HG03039 (cell line): ENCODE results near the gene ZBTB16.

Experiments
- ATAC-seq: cut with Tn5 transposase; IDR thresholded peaks from one replicate; pipeline ENCODE4 v1.9.1; 2021; ENCODE audit warnings: mild to moderate bottlenecking, moderate library complexity; ENCODE audit not compliant: unreplicated experiment

ZBTB16 gene

DNA sequence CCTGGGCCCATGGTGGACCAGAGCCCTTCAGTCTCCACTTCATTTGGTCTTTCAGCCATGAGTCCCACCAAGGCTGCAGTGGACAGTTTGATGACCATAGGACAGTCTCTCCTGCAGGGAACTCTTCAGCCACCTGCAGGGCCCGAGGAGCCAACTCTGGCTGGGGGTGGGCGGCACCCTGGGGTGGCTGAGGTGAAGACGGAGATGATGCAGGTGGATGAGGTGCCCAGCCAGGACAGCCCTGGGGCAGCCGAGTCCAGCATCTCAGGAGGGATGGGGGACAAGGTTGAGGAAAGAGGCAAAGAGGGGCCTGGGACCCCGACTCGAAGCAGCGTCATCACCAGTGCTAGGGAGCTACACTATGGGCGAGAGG is 4.3 kb downstream of the ZBTB16 start:
- no peak for ATAC-seq

DNA sequence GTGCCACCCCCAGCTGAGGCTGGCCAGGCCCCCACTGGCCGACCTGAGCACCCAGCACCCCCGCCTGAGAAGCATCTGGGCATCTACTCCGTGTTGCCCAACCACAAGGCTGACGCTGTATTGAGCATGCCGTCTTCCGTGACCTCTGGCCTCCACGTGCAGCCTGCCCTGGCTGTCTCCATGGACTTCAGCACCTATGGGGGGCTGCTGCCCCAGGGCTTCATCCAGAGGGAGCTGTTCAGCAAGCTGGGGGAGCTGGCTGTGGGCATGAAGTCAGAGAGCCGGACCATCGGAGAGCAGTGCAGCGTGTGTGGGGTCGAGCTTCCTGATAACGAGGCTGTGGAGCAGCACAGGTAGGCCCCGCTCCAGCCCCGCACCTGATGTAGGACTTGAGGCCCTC is 4.7 kb downstream of the ZBTB16 start:
- ATAC-seq: no peak

DNA sequence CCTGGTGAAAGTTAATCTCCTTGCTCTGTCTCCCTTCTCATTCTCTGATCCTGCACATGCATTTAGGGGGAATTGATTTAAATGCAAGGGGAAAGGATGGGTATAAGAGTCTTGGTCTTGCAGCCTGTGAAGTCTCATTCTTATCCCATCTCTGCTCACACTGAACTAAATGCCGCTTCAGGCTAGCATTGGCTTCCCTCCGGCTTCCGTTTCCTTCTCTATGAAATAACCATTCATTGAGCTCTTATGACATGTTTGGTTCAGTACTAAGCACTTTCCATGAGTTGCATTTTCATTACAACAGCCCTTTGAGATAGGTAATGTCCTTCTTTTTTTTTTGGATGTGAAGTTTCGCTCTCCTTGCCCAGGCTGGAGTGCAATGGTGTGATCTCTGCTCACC is 5.6 kb downstream of the ZBTB16 start:
- no peak for ATAC-seq

DNA sequence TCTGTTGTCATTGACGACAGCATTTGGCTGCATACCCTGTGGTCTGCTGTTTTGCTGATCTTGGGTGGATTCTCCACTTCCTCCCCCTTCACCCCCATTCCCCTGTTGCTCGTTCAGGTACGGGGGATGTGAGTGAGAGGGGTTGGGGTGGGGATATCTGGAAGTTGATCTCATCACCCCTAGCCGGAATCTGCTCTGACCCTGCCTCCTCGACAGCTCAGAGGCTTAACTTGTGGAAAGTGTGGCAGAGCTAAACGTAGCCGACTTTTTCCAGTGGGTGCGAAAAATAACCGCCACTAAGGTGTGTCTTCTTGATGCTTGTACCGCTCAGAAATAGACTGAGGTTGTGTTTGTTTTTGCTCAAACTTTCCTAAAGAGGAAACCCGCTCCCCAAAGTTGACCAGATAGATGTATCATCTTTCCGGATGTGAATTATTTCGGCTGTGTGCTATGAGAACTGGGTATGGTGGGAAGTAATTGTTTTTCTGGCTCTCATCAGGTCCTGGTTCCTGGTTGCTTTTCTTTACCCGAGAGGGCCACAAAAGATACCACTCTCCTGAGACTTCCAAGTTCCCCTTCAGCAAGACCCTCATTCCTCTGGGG is 6.6 kb downstream of the ZBTB16 start:
- no peak for ATAC-seq

DNA sequence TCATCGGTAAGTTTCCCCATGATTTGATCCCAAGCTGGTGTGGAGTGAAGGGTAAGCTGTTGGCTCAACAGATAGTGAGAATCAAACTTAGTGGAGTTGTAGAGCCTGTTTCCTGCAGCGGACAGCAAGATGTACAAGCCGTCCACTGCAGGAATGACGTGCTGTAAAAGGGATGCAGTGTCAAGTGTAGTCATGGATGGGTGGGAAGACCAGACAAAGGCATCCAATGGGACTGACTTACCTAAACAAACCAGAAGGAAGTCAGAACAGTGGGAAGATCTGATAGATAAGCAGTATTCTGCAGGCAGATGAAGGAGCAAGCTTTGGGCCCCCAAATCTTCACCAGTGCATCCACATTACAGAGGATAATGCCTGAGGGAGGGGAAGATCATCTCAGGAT is 8.8 kb downstream of the ZBTB16 start:
- no peak for ATAC-seq

DNA sequence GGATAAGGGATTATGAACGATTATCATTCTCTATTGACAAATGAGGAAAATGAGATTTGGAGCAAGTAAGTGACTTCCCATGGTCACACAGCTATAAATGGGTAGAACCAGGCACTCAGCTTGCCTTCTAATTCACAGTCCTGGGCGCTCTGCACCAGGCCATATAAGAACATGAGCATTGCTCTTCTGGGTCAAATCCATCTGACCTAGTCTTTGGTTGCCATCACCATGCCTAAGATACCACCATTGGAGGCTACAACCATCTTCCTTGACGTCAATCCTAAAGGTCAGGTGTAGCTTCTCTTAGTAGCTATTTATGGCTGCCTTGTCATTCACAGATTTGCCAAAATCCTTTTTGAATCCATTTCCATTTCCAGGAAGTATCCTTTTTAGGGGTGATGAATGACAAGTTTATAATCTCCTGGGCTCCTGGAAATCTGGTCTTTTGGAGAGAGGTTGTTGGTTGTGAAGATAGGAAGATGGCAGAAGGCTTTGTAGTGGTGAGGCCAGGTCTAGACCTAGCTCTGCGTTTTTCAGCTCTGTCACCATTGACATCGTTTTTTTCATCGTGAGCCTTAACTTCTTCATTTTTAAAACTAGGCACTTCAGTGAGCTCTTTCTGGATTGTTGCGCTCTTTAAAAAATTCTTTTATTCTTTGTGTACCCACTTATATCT is 11.1 kb downstream of the ZBTB16 start:
- ATAC-seq: no peak

DNA sequence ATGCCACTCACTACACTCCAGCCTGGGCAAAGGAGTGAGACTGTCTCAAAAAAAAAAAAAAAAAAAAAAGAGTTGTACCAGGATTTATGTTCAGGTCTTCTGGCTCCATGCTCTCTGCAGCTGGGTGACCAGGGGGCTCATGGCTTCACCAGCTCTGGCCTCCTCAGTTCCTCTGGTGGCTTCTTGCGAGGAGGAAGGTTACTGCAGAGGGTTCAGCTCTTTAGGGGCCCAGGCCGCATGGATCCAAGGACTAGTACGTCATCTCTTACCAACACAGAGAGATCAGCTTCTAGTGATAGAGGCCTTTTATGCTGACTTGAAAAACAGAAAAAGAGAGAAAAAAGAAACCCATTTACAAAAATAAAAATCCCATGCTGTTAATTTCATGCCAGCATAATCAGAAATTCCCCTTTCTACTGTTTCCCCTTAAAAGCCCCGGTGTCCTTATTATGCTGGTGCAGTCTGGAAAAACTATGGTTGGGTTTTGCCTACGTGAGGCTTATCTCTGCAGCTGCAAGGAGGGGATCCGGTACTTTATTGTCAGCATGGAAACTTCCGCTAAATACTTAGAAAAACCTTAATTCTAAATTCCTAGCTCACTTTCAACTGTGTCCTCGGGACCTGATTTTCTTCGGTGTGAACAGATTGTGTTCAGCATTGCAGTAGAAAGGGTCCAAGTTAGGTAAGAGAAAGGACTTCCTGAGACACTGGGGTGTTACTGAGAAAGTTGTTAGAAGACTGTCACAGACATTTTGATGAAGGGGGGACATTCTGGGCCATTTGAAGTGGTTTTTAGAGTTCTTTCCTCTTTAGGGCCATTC is 13.7 kb downstream of the ZBTB16 start:
- no peak for ATAC-seq

DNA sequence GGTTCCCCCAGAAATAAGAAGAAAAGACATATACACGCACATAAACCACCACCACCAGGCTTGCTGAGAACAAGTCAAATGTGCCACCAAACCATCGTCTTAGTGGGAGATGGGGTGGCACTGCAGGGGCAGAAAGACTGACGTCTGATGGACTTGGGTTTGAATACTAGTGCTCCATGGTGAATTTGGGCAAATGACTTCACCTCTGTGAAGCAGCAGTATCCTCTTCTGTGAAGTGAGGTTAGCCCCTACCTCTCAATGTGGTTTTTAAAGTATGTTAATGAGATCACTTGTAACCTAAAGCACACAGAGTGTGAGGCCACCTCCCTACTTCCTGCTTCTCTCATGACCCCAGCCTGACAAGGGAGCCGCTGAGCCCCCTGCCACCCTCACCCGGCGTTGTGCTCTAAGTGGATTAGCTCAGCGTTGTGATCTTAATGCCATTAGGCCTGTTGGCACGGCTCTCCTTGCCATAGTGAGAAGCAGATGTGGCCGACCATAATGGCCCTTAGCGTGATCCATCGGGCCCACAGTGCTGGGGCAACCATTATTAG is 14.4 kb downstream of the ZBTB16 start:
- no peak for ATAC-seq

DNA sequence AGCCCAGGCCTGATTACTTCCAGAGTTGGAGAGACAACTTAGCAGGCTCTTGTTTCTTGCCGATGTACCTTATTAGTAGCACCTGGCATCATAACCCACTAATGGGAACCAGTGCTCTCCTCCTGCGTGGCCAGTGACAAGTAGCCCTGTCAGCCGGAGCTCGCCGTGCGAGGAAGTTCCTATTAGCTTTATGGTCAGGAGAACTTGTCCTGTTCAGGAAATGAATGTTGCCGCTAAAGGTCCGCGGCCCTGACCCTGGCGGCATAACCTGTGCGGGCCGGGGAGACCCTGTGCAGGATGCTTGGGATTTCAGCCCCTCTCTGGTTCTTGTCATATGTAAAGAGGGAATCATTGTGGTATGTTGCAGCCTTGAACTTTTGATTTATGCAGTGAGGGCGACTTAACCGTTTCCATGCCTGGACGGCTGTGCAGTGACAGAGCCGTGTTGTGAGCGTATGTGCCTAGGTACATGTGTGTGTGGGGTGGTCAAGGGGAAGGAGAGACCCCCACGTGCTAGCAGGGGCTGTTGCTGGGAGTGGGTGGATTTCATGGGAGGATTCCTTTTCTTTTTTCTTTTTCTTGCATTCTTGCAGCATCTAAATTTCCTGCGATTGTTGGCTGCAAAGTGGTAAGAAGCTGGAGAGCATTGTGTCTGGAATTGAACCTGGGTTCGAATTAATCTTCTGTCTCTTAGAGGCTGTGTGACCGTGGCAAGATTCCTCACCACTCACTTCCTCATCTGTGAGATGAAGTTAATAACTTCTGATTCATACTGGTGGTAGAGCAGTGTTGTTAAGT is 15.2 kb downstream of the ZBTB16 start:
- no peak for ATAC-seq

DNA sequence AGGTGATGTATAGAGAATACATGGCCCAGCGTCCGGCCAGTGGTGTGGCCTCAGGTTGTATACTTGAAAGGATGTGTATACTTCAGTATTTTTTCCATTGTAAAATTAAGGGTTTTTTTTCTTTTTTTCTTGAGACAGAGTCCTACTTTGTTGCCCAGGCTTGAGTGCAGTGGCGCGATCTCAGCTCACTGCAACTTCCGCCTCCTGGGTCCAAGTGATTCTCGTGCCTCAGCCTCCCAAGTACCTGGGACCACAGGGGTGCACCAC is 15.8 kb downstream of the ZBTB16 start:
- ATAC-seq: no peak

DNA sequence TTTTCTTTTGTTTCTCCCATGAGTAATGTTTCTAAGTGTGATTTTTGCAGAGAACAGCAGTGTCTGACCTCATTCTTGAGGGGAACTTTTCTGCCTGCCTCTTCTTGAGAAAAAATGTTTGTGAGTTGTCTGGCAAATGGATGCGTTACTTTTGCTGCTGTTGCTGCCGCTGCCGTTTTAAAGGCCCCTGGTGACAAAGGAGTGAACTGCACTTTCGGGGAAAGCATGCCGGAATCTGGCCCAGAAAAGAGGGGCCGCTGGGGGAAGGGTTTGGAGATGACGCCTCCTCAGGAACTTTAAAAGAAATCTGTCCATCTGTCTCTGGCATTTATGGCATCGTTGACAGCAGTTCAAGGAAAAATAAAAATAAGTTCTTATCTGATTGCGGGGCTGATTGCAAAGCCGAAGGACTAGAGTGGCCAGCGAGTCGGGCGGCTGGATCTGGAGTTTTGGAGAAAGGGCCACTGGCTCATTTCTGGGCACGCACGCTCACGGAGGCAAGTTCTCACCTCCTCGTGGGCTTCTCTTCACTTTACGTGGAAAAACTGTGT is 16.5 kb downstream of the ZBTB16 start:
- ATAC-seq: no peak

DNA sequence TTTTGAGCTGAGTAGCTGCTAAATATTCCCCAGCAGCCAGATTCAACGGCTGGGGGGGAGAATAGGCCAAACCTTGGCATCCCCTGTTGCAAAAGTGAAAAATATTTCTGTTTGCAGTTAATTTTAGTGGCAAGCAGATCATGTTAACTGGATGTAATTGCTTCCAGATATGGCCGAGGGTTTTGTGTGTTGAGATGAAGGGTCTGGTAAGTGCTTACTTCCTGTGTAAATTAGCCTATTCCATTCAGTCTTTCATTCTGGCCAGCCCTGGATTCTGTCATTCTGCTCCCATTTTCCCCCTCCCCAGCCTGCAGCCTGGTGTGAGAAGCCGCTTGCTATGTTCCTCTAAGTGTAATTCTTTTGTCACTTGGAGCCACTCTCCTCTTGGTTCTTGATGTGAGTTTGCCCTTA is 17.4 kb downstream of the ZBTB16 start:
- no peak for ATAC-seq

DNA sequence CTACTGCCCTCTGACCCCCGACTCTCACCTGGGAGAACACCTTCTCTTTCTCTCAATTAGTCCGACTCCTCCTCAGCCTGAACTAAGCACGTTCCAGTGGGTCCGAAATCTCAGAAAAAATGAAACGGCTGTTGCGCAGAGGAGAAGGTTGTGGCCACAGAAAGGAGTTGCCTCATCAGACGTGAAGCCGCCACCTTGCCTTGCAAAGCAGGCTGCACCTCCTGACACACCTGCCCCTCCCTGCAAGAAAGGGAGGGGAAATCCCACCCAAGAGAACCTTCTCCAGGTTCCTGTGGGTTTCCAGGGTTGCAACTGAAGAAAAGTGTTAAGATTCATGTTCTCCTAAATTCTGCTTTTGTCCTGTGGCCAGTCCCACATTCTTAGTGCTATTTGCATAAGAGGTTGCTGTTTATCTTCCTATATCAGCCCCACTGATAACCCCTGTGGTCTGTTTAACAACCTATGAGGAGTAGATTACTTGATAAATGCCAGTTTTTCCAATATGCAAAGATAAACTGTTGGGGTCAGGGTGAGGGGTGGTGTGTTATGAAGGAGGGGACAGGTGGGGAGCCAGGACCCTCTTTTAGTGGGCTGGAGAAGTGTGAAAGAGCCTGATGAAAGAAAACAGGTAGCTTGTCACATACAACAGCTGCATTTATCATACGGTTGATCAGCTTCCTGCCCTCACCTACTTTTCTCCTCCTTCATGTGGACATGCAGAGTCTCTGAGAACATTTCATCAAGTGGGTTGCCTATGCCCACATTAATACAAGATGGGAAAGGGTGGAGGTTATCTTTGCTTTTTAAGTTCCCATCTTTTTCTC is 18.2 kb downstream of the ZBTB16 start:
- no peak for ATAC-seq

DNA sequence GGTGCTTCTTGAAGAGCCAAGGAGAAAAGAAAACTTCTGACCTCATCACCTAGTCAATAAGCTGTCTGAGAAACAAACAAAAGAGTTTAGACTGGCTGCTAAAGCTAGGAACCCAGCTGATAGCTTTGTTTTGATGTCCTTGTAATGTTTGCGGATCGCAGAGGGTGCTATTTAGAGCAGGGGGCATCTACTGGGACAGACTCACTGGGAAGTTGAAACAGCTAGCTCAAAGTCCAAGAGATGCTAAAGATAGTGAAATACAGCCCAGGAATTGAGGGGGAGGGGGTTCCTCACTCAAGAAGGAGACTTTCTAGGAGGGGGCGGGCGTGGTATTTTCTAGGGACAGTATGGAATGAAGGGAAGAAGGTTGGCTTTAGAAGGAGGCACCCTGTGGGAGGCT is 18.9 kb downstream of the ZBTB16 start:
- ATAC-seq: no peak

DNA sequence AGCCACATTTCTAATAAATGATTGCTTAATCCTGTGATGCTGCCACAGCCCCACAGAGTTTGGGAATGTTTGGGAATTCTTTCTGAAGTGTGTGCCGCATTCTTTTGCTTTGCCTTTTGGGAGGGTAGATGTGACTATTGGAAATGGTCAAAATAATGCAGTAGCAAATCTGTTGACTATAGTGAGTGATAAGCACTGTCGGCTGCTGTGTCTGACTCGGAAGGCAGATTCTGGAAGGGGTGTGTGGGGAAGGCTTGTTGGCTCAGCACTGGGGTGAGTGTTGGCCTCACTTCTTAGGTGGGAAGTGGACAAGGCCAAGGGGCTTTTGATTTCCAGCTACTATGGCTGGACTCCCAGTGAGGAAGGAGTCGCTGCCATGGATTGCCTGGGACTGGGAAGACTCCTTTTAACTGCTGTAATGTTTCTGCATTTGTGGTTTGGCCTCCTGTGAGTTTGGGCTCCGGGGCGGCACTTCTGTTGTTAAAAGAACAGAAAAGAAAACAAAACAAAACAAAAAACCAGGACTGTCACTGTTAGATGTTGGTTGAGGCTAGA is 20.1 kb downstream of the ZBTB16 start:
- ATAC-seq: no peak

DNA sequence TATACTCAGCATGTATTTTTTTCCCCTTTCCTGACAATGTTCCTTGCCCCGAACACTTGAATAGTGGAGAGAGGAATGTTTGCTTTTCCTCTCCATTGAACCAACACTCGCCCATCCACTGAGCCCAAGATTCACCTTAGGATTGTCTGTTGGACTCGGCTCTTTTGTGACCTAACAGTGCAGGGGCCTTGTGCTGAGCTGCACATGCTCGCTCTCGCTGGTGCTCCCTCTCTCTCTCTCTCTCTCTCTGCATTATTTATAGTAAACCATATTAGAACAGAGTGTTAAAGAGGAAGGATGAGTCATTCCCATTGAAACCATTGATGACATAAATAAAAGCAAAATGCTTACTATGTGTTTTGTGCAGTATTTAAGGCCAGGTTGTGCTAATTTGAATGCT is 20.7 kb downstream of the ZBTB16 start:
- no peak for ATAC-seq

DNA sequence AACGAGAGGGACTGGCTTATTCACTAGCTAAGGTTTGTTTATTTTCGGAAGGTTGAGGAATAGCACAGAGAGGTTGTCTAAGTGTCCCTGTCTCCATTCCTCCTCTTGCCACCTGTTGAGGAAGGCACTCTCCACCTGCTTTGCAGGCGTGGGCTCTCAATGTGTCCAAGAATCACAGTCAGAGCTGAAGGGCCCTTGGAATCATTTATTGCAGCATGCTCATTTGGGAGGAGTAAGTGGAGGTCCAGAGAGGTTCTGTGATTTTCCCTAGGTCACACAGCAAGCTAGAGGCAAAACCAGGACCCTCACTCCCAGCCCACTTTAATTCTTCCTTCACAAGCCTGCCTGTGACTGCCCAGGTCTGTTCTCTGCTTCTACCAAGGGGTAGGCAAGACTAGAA is 21.3 kb downstream of the ZBTB16 start:
- ATAC-seq: no peak

DNA sequence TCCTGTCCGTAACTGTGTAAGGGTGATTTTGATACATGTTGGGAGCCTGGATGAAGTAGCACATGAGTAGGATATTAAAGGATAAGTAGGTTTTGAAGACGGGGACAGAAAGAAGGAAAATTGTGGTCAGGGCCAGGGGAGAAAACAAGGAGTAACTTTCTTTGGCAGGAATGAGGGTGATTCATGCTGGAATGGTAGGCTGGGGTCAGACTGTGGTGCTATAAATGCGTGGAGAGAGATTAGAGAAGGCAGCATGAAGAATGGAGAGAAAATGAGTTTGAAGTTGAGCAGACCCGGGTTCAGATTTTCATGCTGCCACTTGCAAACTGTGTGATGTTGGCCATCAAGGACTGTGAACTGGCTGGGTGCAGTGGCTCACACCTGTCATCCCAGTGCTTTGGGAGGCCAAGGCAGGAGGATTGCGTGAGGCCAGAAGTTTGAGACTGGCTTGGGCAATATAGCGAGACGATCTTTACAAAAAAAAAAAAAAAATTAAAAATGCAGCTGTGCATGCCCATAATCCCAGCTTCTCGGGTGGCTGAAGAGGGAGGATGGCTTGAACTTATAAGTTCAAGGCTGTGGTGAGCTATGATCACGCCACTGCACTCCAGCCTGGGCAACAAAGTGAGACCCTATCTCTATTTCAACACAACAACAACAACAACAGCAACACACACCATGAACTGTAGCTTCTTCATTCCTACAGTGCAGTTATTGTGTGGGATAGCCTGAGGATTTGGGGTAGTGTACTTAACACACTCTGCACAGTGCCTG is 22.3 kb downstream of the ZBTB16 start:
- no peak for ATAC-seq

DNA sequence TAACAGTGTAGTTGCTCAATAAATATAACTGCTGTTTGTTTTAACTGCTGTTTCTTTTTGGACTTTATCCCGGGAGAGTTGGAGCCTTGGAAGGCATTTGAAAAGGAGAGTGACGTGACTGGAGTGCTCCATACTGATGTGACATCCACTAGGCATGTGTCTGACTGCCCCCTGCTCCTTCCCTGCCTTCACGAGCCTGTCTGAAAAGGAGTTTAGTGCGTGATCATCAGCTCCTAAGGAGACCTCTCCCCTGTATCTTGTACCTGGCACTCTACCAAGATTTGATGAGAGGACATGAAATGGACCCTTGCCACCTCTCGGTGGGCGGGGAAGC is 22.9 kb downstream of the ZBTB16 start:
- ATAC-seq: no peak
